HG03521 (cell line): ENCODE data around the gene SBDS.

Experiments used
- ATAC-seq: cut with Tn5 transposase; IDR thresholded peaks from one replicate; pipeline ENCODE4 v1.9.1; 2021; ENCODE audit warnings: mild to moderate bottlenecking, moderate library complexity; ENCODE audit not compliant: unreplicated experiment

SBDS gene

GRCh38 chr7:66948480-66949109 is 46.8 kb downstream of the SBDS start:
- no peak for ATAC-seq

- no peak for ATAC-seq
Observed at GRCh38 chr7:66946545-66946944, 48.8 kb downstream of the SBDS start.

- ATAC-seq, result no peak
Observed at GRCh38 chr7:66939325-66939724, 56.1 kb downstream of the SBDS start.

- no peak for ATAC-seq
Observed at GRCh38 chr7:66937940-66938339, 57.4 kb downstream of the SBDS start.
